Measurements from ENCODE around the gene ATP9A.

The ATP9A gene

GRCh38 chr20:51566594-51566993 is 201.6 kb downstream of the ATP9A start:
- DNase-seq, result no peak

GRCh38 chr20:51565298-51566144 is 202.7 kb downstream of the ATP9A start:
- DNase-seq, result no peak

- DNase-seq, result no peak
Observed at GRCh38 chr20:51563486-51564332, 204.5 kb downstream of the ATP9A start.

- DNase-seq, result no peak
Observed at GRCh38 chr20:51563174-51563485, 205.1 kb downstream of the ATP9A start.

- no peak for DNase-seq
Observed at GRCh38 chr20:51562332-51563173, 205.6 kb downstream of the ATP9A start.

- DNase-seq, result no peak
Observed at GRCh38 chr20:51562027-51562331, 206.2 kb downstream of the ATP9A start.

GRCh38 chr20:51560550-51561307 is 207.5 kb downstream of the ATP9A start:
- DNase-seq, result no peak

GRCh38 chr20:51560042-51560441 is 208.1 kb downstream of the ATP9A start:
- no peak for DNase-seq

- no peak for DNase-seq
Observed at GRCh38 chr20:51554538-51555165, 213.5 kb downstream of the ATP9A start.

GRCh38 chr20:51553897-51554486 is 214.2 kb downstream of the ATP9A start:
- DNase-seq, result no peak

GRCh38 chr20:51551186-51551585 is 217.0 kb downstream of the ATP9A start:
- no peak for DNase-seq

GRCh38 chr20:51549474-51549873 is 218.7 kb downstream of the ATP9A start:
- no peak for DNase-seq

- DNase-seq, result no peak
Observed at GRCh38 chr20:51547951-51548350, 220.2 kb downstream of the ATP9A start.
